ENCODE data around the gene TMTC2. TPM values are rescaled to one million over a fixed set of nuclear protein-coding genes. Genes with fewer than 3 reads are reported as not detected.
"Not testable (repeated sequence)": the region's sequence is repeated elsewhere in the genome, so short reads cannot be mapped to it uniquely, and the experiment has no call there.

TMTC2 gene
- total RNA-seq, 2 experiments from 2014 or later = 2.6 to 3.4 TPM

- H3K27me3 Mint-ChIP-seq = no peaks in the 10 kb centered on the region
- no peaks in the 10 kb centered on the region for H3K9me3 Mint-ChIP-seq
- DNase-seq = no peak
- POLR2A ChIA-PET = no interaction called here
- no peak overlapping the region for H3K4me3 Mint-ChIP-seq
- CTCF ChIA-PET = no interaction called here
- no peak overlapping the region for H3K27ac Mint-ChIP-seq
- H3K36me3 Mint-ChIP-seq = peaks cover 3% of the 10 kb centered on the region
- H3K4me1 Mint-ChIP-seq (ENCODE audit: low read depth) = no peaks in the 10 kb centered on the region
- intact Hi-C loops (cut with micrococcal nuclease) = no loop called here
Measured at GRCh38 chr12:82745063-82745674, 58.5 kb downstream of the TMTC2 start.

GRCh38 chr12:82745807-82746206 is 59.1 kb downstream of the TMTC2 start:
- CTCF ChIA-PET = no interaction called here
- Mint-ChIP-seq H3K4me1 (ENCODE audit: low read depth) (no peaks in the 10 kb centered on the region), H3K36me3 (peaks cover 4% of the 10 kb centered on the region), H3K27ac (no peak overlapping the region), H3K9me3 (no peaks in the 10 kb centered on the region), H3K27me3 (no peaks in the 10 kb centered on the region), H3K4me3 (no peak overlapping the region)
- intact Hi-C loops (cut with micrococcal nuclease) = no loop called here
- DNase-seq = no peak
- POLR2A ChIA-PET = no interaction called here

GRCh38 chr12:82746668-82747067 is 60.0 kb downstream of the TMTC2 start:
- POLR2A ChIA-PET = no interaction called here
- DNase-seq = no peak
- H3K27ac Mint-ChIP-seq = no peak overlapping the region
- H3K9me3 Mint-ChIP-seq = no peaks in the 10 kb centered on the region
- H3K4me3 Mint-ChIP-seq = no peak overlapping the region
- intact Hi-C loops (cut with micrococcal nuclease) = no loop called here
- CTCF ChIA-PET = no interaction called here
- no peaks in the 10 kb centered on the region for H3K27me3 Mint-ChIP-seq
- H3K4me1 Mint-ChIP-seq (ENCODE audit: low read depth) = no peaks in the 10 kb centered on the region
- H3K36me3 Mint-ChIP-seq = peaks cover 1% of the 10 kb centered on the region

- H3K4me3 Mint-ChIP-seq = no peak overlapping the region
- H3K4me1 Mint-ChIP-seq (ENCODE audit: low read depth) = no peaks in the 10 kb centered on the region
- no peaks in the 10 kb centered on the region for H3K27me3 Mint-ChIP-seq
- no peak for DNase-seq
- ChIA-PET CTCF (no interaction called here), POLR2A (no interaction called here)
- H3K27ac Mint-ChIP-seq = no peak overlapping the region
- H3K36me3 Mint-ChIP-seq = peaks cover 1% of the 10 kb centered on the region
- no peaks in the 10 kb centered on the region for H3K9me3 Mint-ChIP-seq
- intact Hi-C loops (cut with micrococcal nuclease) = no loop called here
Measured at GRCh38 chr12:82749015-82749414, 62.3 kb downstream of the TMTC2 start.

- POLR2A ChIA-PET = no interaction called here
- H3K36me3 Mint-ChIP-seq = peaks cover 1% of the 10 kb centered on the region
- CTCF ChIA-PET = interaction anchor here (1.1 kb wide), 1 partner anchor 13 kb away, joined by 3 read pairs; no protein-coding TSS in a partner anchor
- H3K4me3 Mint-ChIP-seq = no peak overlapping the region
- intact Hi-C loops (cut with micrococcal nuclease) = no loop called here
- no peak overlapping the region for H3K27ac Mint-ChIP-seq
- DNase-seq = no peak
- no peaks in the 10 kb centered on the region for H3K4me1 Mint-ChIP-seq (ENCODE audit: low read depth)
- H3K27me3 Mint-ChIP-seq = no peaks in the 10 kb centered on the region
- no peaks in the 10 kb centered on the region for H3K9me3 Mint-ChIP-seq
Measured at GRCh38 chr12:82754856-82755255, 68.2 kb downstream of the TMTC2 start.

- no peaks in the 10 kb centered on the region for H3K27me3 Mint-ChIP-seq
- POLR2A ChIA-PET = interaction anchor here (0.5 kb wide), 1 partner anchor 313 kb away, joined by 3 read pairs; no protein-coding TSS in a partner anchor
- DNase-seq = no peak
- H3K36me3 Mint-ChIP-seq = no peaks in the 10 kb centered on the region
- CTCF ChIA-PET = no interaction called here
- no peak overlapping the region for H3K27ac Mint-ChIP-seq
- no peaks in the 10 kb centered on the region for H3K4me1 Mint-ChIP-seq (ENCODE audit: low read depth)
- H3K4me3 Mint-ChIP-seq = no peak overlapping the region
- no peaks in the 10 kb centered on the region for H3K9me3 Mint-ChIP-seq
- intact Hi-C loops (cut with micrococcal nuclease) = no loop called here
Measured at GRCh38 chr12:82756303-82756702, 69.6 kb downstream of the TMTC2 start.

GRCh38 chr12:82757059-82757458 is 70.4 kb downstream of the TMTC2 start:
- H3K4me1 Mint-ChIP-seq (ENCODE audit: low read depth) = no peaks in the 10 kb centered on the region
- no peaks in the 10 kb centered on the region for H3K27me3 Mint-ChIP-seq
- no peak for DNase-seq
- intact Hi-C loops (cut with micrococcal nuclease) = no loop called here
- CTCF ChIA-PET = no interaction called here
- no peaks in the 10 kb centered on the region for H3K9me3 Mint-ChIP-seq
- H3K4me3 Mint-ChIP-seq = no peak overlapping the region
- no peak overlapping the region for H3K27ac Mint-ChIP-seq
- no peaks in the 10 kb centered on the region for H3K36me3 Mint-ChIP-seq
- POLR2A ChIA-PET = interaction anchor here (0.5 kb wide), 1 partner anchor 312 kb away, joined by 3 read pairs; no protein-coding TSS in a partner anchor

- intact Hi-C loops (cut with micrococcal nuclease) = no loop called here
- H3K4me1 Mint-ChIP-seq (ENCODE audit: low read depth) = no peaks in the 10 kb centered on the region
- POLR2A ChIA-PET = no interaction called here
Measured at GRCh38 chr12:82757656-82758055, 71.0 kb downstream of the TMTC2 start.

GRCh38 chr12:82758749-82759330 is 72.1 kb downstream of the TMTC2 start:
- no peaks in the 10 kb centered on the region for H3K27me3 Mint-ChIP-seq
- intact Hi-C loops (cut with micrococcal nuclease) = no loop called here
- POLR2A ChIA-PET = no interaction called here
- CTCF ChIA-PET = no interaction called here
- no peaks in the 10 kb centered on the region for H3K36me3 Mint-ChIP-seq
- DNase-seq = no peak
- H3K4me3 Mint-ChIP-seq = no peak overlapping the region
- no peak overlapping the region for H3K27ac Mint-ChIP-seq
- no peaks in the 10 kb centered on the region for H3K9me3 Mint-ChIP-seq
- no peaks in the 10 kb centered on the region for H3K4me1 Mint-ChIP-seq (ENCODE audit: low read depth)

More at GRCh38 chr12:82757656-82758055, 71.0 kb downstream of the TMTC2 start:
- H3K36me3 Mint-ChIP-seq = no peaks in the 10 kb centered on the region
- DNase-seq = no peak
- no peaks in the 10 kb centered on the region for H3K27me3 Mint-ChIP-seq
- no peak overlapping the region for H3K4me3 Mint-ChIP-seq
- H3K9me3 Mint-ChIP-seq = no peaks in the 10 kb centered on the region
- H3K27ac Mint-ChIP-seq = no peak overlapping the region
- CTCF ChIA-PET = no interaction called here

GRCh38 chr12:82760423-82760822 is 73.7 kb downstream of the TMTC2 start:
- POLR2A ChIA-PET = no interaction called here
- DNase-seq = no peak
- Mint-ChIP-seq H3K4me1 (ENCODE audit: low read depth) (no peaks in the 10 kb centered on the region), H3K27me3 (no peaks in the 10 kb centered on the region), H3K4me3 (no peak overlapping the region), H3K9me3 (no peaks in the 10 kb centered on the region), H3K36me3 (no peaks in the 10 kb centered on the region), H3K27ac (no peak overlapping the region)
- intact Hi-C loops (cut with micrococcal nuclease) = no loop called here
- CTCF ChIA-PET = no interaction called here

GRCh38 chr12:82765206-82765605 is 78.5 kb downstream of the TMTC2 start:
- H3K27ac Mint-ChIP-seq; H3K9me3 Mint-ChIP-seq; H3K27me3 Mint-ChIP-seq; intact Hi-C loops (cut with micrococcal nuclease); H3K4me3 Mint-ChIP-seq; DNase-seq; H3K4me1 Mint-ChIP-seq (ENCODE audit: low read depth); CTCF ChIA-PET; POLR2A ChIA-PET; H3K36me3 Mint-ChIP-seq: not testable (repeated sequence)

- DNase-seq = no peak
- H3K27me3 Mint-ChIP-seq = no peaks in the 10 kb centered on the region
- ChIA-PET POLR2A (no interaction called here), CTCF (no interaction called here)
- H3K27ac Mint-ChIP-seq = no peak overlapping the region
- no peaks in the 10 kb centered on the region for H3K36me3 Mint-ChIP-seq
- no peak overlapping the region for H3K4me3 Mint-ChIP-seq
- intact Hi-C loops (cut with micrococcal nuclease) = no loop called here
- no peaks in the 10 kb centered on the region for H3K4me1 Mint-ChIP-seq (ENCODE audit: low read depth)
- no peaks in the 10 kb centered on the region for H3K9me3 Mint-ChIP-seq
Measured at GRCh38 chr12:82765971-82766705, 79.4 kb downstream of the TMTC2 start.

GRCh38 chr12:82774666-82775065 is 88.0 kb downstream of the TMTC2 start:
- H3K27me3 Mint-ChIP-seq = no peaks in the 10 kb centered on the region
- H3K9me3 Mint-ChIP-seq = no peaks in the 10 kb centered on the region
- intact Hi-C loops (cut with micrococcal nuclease) = no loop called here
- CTCF ChIA-PET = no interaction called here
- no peak overlapping the region for H3K27ac Mint-ChIP-seq
- POLR2A ChIA-PET = no interaction called here
- H3K4me1 Mint-ChIP-seq (ENCODE audit: low read depth) = no peaks in the 10 kb centered on the region
- no peak overlapping the region for H3K4me3 Mint-ChIP-seq
- no peak for DNase-seq
- H3K36me3 Mint-ChIP-seq = peaks cover 3% of the 10 kb centered on the region
